HG03571 (cell line): ENCODE results near the gene RSRC1.

ENCODE experiments used
- ATAC-seq: cut with Tn5 transposase; IDR thresholded peaks from one replicate; pipeline ENCODE4 v1.9.1; 2021; ENCODE audit not compliant: unreplicated experiment

The RSRC1 gene

GRCh38 chr3:158570999-158571702 lies 461.3 kb downstream of the RSRC1 start, which contains the start of gene MLF1:
TSS of gene MLF1 (plus strand) at chr3:158571194. CDS start at chr3:158571301, 107 bp downstream.
- peak; percentile 100 for ATAC-seq

GRCh38 chr3:158571969-158572765 lies 462.3 kb downstream of the RSRC1 start:
- no peak for ATAC-seq

- no peak for ATAC-seq
Measured at GRCh38 chr3:158572766-158573060, 462.8 kb downstream of the RSRC1 start.

GRCh38 chr3:158573714-158574113 lies 463.8 kb downstream of the RSRC1 start:
- ATAC-seq, result no peak

GRCh38 chr3:158574646-158575045 lies 464.8 kb downstream of the RSRC1 start:
- ATAC-seq, result no peak

GRCh38 chr3:158590223-158590622 lies 480.3 kb downstream of the RSRC1 start:
- no peak for ATAC-seq
